ENCODE data around the gene PRF1. TPM values are rescaled to one million over a fixed set of nuclear protein-coding genes. Genes with fewer than 3 reads are reported as not detected.

PRF1 gene
- polyA plus RNA-seq, 3 donors from 2014 or later: 4,156 to 6,150 (median 5,696) TPM

- Mint-ChIP-seq H3K9me3 (no peaks in the 10 kb centered on the region), H3K27me3 (ENCODE audit: low read depth in 3 of 3) (peaks cover 19 to 28% (median 27%) of the 10 kb centered on the region in 3 donors), H3K4me1 (peaks cover 91 to 97% of the 10 kb centered on the region in 2 donors), H3K4me3 (peak overlapping the region; percentile 68 to 84 (median 75)), H3K36me3 (no peaks in the 10 kb centered on the region), H3K27ac (peak overlapping the region; percentile 76 to 98 (median 95))
- DNase-seq: peak; percentile 81 to 86 (median 82)
Observed at GRCh38 chr10:70575874-70576802, 26.4 kb downstream of the PRF1 start.

DNA sequence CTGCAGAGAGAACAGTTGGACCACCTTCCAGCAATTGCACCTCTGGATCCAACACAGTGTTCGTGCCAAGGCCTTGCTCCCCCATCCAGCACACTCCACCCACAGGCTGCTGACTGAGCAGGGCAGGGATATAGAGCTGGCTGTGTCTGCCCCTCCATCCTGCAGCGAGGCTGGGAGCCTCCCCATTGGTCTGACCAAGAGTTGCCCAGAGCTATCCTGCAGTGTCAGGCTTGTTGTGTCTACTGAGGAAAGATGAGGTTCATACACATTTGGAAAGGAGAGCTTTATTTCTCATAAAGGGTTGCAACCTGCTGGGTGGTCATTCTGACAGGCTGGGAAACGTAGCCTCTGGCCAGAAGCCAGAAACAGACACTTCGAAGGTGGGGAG, 27.1 kb downstream of the PRF1 start:
- Mint-ChIP-seq H3K9me3 (no peaks in the 10 kb centered on the region), H3K4me1 (peaks cover 95% of the 10 kb centered on the region in 2 donors), H3K27ac (peak overlapping the region; percentile 72 to 98 (median 88)), H3K36me3 (no peaks in the 10 kb centered on the region), H3K4me3 (peak overlapping the region; percentile 68 to 84 (median 75)), H3K27me3 (ENCODE audit: low read depth in 3 of 3) (peaks cover 19 to 28% (median 27%) of the 10 kb centered on the region in 3 donors)
- no peak for DNase-seq

DNA sequence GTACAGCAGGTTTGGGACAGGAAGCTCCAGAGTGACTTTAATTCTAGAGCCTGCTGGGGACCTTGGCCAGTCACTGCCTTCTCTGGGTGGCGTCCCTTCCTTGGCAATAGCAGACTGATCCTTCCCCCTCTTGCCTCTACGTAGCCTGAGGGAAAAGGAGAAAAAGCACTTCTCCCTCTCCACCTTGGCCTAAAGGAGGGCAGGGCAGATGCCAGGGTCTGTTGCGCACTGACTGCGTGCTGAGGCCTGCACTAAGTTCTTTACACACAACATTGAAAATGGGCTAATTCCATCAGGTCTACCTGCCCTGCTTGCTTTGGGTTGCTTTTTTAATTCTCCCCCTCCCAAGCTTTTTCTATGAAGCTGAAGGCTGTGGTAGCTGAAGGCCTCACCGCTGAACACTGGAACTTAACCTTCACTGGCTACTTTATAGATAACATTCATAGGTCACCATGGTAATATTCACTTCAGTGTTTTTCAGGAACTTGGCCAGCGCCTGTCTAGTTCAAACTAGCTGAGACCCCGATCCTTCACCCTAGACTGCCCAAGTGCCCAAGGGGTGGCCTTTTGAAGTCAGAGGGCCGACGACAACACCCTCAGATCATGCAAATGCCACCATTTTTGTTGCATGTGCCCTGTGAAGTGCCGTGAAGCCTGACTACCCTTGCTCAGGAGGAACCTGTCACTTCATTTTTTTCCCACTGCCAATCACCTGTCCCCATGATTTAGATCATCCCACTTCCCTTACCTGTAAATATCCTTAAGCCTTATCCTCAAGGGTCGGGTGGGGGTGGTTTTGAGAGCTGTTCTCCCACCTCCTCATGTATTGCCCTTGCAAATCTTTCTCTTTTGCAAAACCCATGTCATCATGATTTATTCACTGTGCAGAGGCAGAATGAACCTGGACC, 28.7 kb downstream of the PRF1 start:
- H3K9me3 Mint-ChIP-seq: no peaks in the 10 kb centered on the region

GRCh38 chr10:70571636-70572439, 30.7 kb downstream of the PRF1 start:
- peak; percentile 56 to 69 (median 63) for DNase-seq
- Mint-ChIP-seq H3K36me3 (no peaks in the 10 kb centered on the region), H3K4me3 (peak overlapping the region; percentile 59 to 82 (median 67)), H3K27ac (peak overlapping the region; percentile 63 to 90 (median 78)), H3K4me1 (peaks cover 74 to 82% of the 10 kb centered on the region in 2 donors), H3K27me3 (ENCODE audit: low read depth in 3 of 3) (peaks cover 11 to 13% (median 11%) of the 10 kb centered on the region in 3 donors), H3K9me3 (no peaks in the 10 kb centered on the region)

More for the DNA sequence above, 28.7 kb downstream of the PRF1 start:
- Mint-ChIP-seq H3K4me3 (peak overlapping the region in 3 of 5 donors; percentile 1 to 67 (median 52)), H3K4me1 (peaks cover 91 to 93% of the 10 kb centered on the region in 2 donors), H3K27me3 (ENCODE audit: low read depth in 3 of 3) (peaks cover 13 to 24% (median 22%) of the 10 kb centered on the region in 3 donors), H3K27ac (peak overlapping the region in 5 of 6 donors; percentile 19 to 78 (median 69)), H3K36me3 (no peaks in the 10 kb centered on the region)
- no peak for DNase-seq

DNA sequence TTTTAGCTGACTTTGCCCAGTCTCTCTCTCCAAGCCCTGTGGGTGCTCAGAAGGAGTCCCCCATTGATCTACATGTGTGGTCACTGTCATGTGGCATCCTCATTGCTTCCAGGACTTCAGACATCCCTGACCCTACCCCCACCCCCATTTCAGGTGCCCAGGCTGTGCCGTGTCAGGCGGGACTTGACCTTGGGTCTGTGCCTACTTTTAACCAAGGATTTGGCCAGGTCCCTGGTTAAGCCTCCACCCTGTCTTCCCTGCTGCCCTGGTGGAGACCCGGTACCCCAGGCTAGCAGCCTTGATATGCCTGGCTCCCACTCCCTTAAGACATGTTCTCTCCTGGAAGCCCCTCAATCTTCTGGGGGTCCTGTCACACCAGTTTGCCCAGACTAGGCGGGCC, 31.3 kb downstream of the PRF1 start:
- Mint-ChIP-seq H3K36me3 (no peaks in the 10 kb centered on the region), H3K27ac (peak overlapping the region in 4 of 6 donors; percentile 57 to 90 (median 78)), H3K27me3 (ENCODE audit: low read depth in 3 of 3) (peaks cover 7 to 8% (median 7%) of the 10 kb centered on the region in 3 donors), H3K4me1 (peaks cover 70 to 79% of the 10 kb centered on the region in 2 donors), H3K4me3 (peak overlapping the region in 4 of 5 donors; percentile 59 to 82 (median 68)), H3K9me3 (no peaks in the 10 kb centered on the region)
- no peak for DNase-seq

DNA sequence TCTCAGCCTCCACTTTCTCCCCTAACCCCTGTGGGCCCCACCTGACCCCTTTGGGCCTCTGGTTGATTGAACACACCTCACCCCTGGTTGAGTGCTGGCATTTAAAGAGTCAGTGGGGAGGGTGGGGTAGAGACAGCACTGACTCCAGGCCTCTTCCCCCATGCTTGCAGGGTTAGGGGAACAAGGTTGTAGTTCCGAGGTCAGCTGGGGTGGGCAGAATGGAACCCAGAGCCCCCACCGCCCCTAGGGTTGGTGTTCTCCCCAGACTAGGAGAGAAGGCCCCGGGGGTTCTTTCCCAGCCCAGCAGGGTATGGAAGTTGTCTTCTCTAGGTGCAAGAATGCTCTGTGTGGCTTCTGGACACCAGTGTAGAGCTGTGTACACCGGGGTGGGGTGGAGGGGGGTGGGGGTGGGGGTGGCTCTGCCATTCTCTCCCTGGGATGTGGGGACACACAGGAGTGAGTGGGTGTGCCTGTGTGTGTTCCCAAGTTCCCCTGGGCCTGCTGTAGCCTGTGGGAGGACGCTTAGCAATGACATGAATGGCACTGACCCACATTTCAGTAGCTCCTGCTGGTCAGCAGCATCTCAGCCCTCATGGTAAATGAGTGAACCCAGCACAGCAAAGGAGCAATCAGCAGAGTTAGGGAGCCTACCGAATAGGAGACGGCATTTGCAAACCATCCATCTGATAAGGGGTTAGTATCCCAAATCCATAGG, 33.6 kb downstream of the PRF1 start:
- no peaks in the 10 kb centered on the region for H3K9me3 Mint-ChIP-seq
- H3K36me3 Mint-ChIP-seq: no peaks in the 10 kb centered on the region
- H3K27me3 Mint-ChIP-seq (ENCODE audit: low read depth in 3 of 3): peaks cover 0 to 2% (median 0%) of the 10 kb centered on the region in 3 donors
- peaks cover 64 to 72% of the 10 kb centered on the region in 2 donors for H3K4me1 Mint-ChIP-seq
- peak overlapping the region in 1 of 5 donors; percentile 26 for H3K4me3 Mint-ChIP-seq
- H3K27ac Mint-ChIP-seq: peak overlapping the region in 1 of 6 donors; percentile 78
- DNase-seq: no peak

GRCh38 chr10:70568113-70568512, 34.4 kb downstream of the PRF1 start:
- Mint-ChIP-seq H3K4me3 (no peak overlapping the region), H3K27me3 (ENCODE audit: low read depth in 3 of 3) (peaks cover 0 to 3% (median 0%) of the 10 kb centered on the region in 3 donors), H3K9me3 (no peaks in the 10 kb centered on the region), H3K36me3 (no peaks in the 10 kb centered on the region), H3K4me1 (peaks cover 61 to 70% of the 10 kb centered on the region in 2 donors), H3K27ac (peak overlapping the region in 1 of 6 donors; percentile 62)
- no peak for DNase-seq

DNA sequence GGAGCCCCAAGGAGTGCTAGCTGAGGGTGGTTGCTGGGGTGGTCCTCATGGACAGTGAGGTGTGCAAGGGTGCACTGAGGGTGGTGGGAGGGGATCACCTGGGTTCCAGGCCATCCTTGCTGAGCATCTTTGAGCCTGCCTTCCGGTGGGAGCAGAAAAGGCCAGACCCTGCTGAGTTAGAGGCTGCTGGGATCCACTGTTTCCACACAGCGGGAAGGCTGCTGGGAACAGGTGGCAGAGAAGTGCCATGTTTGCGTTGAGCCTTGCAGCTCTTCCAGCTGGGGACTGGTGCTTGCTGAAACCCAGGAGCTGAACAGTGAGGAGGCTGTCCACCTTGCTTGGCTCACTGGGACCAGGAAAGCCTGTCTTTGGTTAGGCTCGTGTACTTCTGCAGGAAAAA, 34.9 kb downstream of the PRF1 start:
- DNase-seq: no peak
- Mint-ChIP-seq H3K4me3 (no peak overlapping the region), H3K9me3 (no peaks in the 10 kb centered on the region), H3K27ac (no peak overlapping the region), H3K36me3 (no peaks in the 10 kb centered on the region), H3K27me3 (ENCODE audit: low read depth in 3 of 3) (peaks cover 0 to 3% (median 0%) of the 10 kb centered on the region in 3 donors), H3K4me1 (peaks cover 60 to 70% of the 10 kb centered on the region in 2 donors)

DNA sequence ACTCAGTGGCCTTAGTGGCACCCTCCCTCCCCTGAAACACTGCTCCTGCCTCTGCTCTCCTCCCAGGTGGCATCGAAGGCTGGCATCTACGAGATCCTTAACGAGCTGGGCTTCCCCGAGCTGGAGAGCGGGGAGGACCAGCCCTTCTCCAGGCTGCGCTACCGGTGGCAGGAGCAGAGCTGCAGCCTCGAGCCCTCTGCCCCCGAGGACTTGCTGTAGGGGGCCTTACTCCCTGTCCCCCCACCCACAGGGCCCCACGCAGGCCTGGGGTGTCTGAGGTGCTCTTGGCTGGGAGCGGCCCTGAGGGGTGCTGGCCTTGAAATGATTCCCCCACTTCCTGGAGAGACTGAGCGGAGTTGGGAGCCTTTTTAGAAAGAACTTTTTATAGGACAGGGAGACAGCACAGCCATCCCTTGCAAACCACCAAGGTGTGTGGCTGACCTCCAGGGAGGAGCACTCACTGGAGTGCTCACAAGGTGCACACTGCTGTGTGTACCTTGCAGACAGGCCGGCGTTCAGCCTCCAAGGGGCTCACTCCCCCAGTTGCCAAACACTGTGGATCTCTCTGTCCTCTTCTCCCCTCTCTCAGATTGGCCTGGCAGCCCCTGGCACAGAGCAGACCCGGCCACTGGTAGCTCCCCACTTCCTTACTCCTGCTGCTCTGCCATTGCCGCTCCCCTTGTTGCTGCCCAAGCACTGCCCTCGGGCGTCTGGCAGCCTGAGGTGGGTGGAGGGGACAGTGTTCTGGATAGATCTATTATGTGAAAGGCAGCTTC, 35.8 kb downstream of the PRF1 start:
- peaks cover 0 to 3% (median 0%) of the 10 kb centered on the region in 3 donors for H3K27me3 Mint-ChIP-seq (ENCODE audit: low read depth in 3 of 3)
- peaks cover 58 to 70% of the 10 kb centered on the region in 2 donors for H3K4me1 Mint-ChIP-seq

GRCh38 chr10:70565556-70566514, 36.7 kb downstream of the PRF1 start:
- H3K36me3 Mint-ChIP-seq: no peaks in the 10 kb centered on the region
- no peak for DNase-seq
- H3K27ac Mint-ChIP-seq: peak overlapping the region in 3 of 6 donors; percentile 11 to 34 (median 26)
- H3K9me3 Mint-ChIP-seq: no peaks in the 10 kb centered on the region
- H3K27me3 Mint-ChIP-seq (ENCODE audit: low read depth in 3 of 3): peaks cover 0 to 3% (median 0%) of the 10 kb centered on the region in 3 donors
- H3K4me3 Mint-ChIP-seq: no peak overlapping the region
- H3K4me1 Mint-ChIP-seq: peaks cover 58 to 70% of the 10 kb centered on the region in 2 donors

More for the DNA sequence above, 35.8 kb downstream of the PRF1 start:
- Mint-ChIP-seq H3K27ac (peak overlapping the region in 2 of 6 donors; percentile 11 to 77), H3K36me3 (no peaks in the 10 kb centered on the region), H3K4me3 (no peak overlapping the region), H3K9me3 (no peaks in the 10 kb centered on the region)
- DNase-seq: no peak

DNA sequence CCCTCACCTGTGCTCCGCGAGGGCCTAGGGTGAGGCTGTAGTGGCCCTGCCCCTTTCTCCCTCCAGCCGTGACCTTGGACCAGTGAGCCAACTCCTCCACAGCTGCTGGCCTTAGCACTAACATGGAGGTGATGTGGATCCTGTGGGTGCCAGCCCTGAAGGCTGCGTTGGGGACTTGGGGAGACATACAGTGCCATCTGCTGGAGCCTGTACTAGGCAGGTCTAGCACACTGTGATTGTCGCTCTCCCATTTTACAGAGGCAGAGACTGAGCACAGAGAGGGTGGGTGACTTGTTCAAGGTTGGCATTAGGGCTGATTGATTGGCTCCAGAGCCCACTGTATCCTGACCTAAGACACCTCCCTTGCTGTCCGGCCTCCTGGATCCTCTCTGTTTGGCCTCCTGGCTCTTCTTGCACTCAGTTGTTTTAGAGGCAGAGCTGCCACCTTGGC, 37.6 kb downstream of the PRF1 start:
- no peaks in the 10 kb centered on the region for H3K9me3 Mint-ChIP-seq
- H3K27me3 Mint-ChIP-seq (ENCODE audit: low read depth in 3 of 3): peaks cover 0 to 3% (median 0%) of the 10 kb centered on the region in 3 donors
- H3K36me3 Mint-ChIP-seq: no peaks in the 10 kb centered on the region
- DNase-seq: peak in 1 of 3 donors; percentile 49
- H3K4me1 Mint-ChIP-seq: peaks cover 59 to 71% of the 10 kb centered on the region in 2 donors
- peak overlapping the region in 2 of 6 donors; percentile 15 to 66 for H3K27ac Mint-ChIP-seq
- no peak overlapping the region for H3K4me3 Mint-ChIP-seq

All from immature natural killer cell (primary cell).